PC-3 (cell line): ENCODE measurements around the gene IPO9. TPM values are rescaled to one million over a fixed set of nuclear protein-coding genes. Genes with fewer than 3 reads are reported as not detected.

ENCODE experiments used
- ATAC-seq: fragments of 200-7000 bp; cut with Tn5 transposase; 2 replicates; pipeline ENCODE4 v1.9.1; 2020; ENCODE audit warnings: mild to moderate bottlenecking, moderate library complexity
- BruUV-seq: library from RNA; stranded (reverse); fragments of 400-500 nt; replicated peaks from 2 replicates; lab custom pipeline; 2021; lab: Mats Ljungman, UMichigan
- CTCF ChIA-PET: fragments of 300-600 bp; sonication (Branson Sonifier 250); formaldehyde crosslinking; loops from one replicate; lab custom pipeline; 2022; ENCODE audit warnings: antibody characterized with exemption; lab: Charles Lee
- POLR2A ChIA-PET: fragments of 300-600 bp; sonication (Branson Sonifier 250); formaldehyde crosslinking; loops from one replicate; lab custom pipeline; 2022; ENCODE audit warnings: antibody characterized with exemption; ENCODE audit not compliant: unreplicated experiment; lab: Charles Lee
- DNase-seq: peaks from one replicate; pipeline ENCODE4 v3.0.0-alpha.2; 2015
- H2AFZ ChIP-seq: fragments of 300-600 bp; sonication (generic); 2 replicates; pipeline ENCODE4 v1.6.0; 2016; ENCODE audit warnings: antibody characterized with exemption, low read length
- H3F3A ChIP-seq: fragments of 300-600 bp; sonication (generic); one replicate; pipeline ENCODE4 v1.6.0; 2017; ENCODE audit warnings: antibody characterized with exemption, low read length, control low read depth, mild to moderate bottlenecking; ENCODE audit not compliant: unreplicated experiment
- H3K27ac ChIP-seq: fragments of 300-600 bp; sonication (generic); 2 replicates; pipeline ENCODE4 v1.5.1; 2016; ENCODE audit warnings: mild to moderate bottlenecking, low read length
- H3K27me3 ChIP-seq: fragments of 300-600 bp; sonication (generic); 2 replicates; pipeline ENCODE4 v1.6.1; 2016; ENCODE audit warnings: low read length, mixed read lengths
- H3K36me3 ChIP-seq: fragments of 300-600 bp; sonication (generic); 2 replicates; pipeline ENCODE4 v1.6.1; 2016; ENCODE audit warnings: low read depth, mixed run types, low read length, mixed read lengths
- H3K4me1 ChIP-seq: fragments of 300-600 bp; sonication (generic); 2 replicates; pipeline ENCODE4 v1.5.1; 2016; ENCODE audit warnings: low read length; ENCODE audit not compliant: insufficient read depth
- H3K4me2 ChIP-seq: fragments of 300-600 bp; sonication (generic); 2 replicates; pipeline ENCODE4 v1.6.0; 2016; ENCODE audit warnings: low read length
- H3K4me3 ChIP-seq: fragments of 300-600 bp; sonication (generic); 2 replicates; pipeline ENCODE4 v1.5.1; 2016; ENCODE audit warnings: mild to moderate bottlenecking, low read length, mixed read lengths
- H3K79me2 ChIP-seq: fragments of 300-600 bp; sonication (generic); 2 replicates; pipeline ENCODE4 v1.6.1; 2017; ENCODE audit warnings: low read length, mixed read lengths
- H3K9ac ChIP-seq: fragments of 300-600 bp; sonication (generic); 2 replicates; pipeline ENCODE4 v1.6.0; 2016; ENCODE audit warnings: mild to moderate bottlenecking, low read length
- H3K9me2 ChIP-seq: fragments of 300-600 bp; sonication (generic); replicated peaks from 2 replicates; pipeline ENCODE4 v1.6.1; 2016; ENCODE audit warnings: mixed run types, low read length, mixed read lengths
- H3K9me3 ChIP-seq: fragments of 300-600 bp; sonication (generic); 2 replicates; pipeline ENCODE4 v1.6.1; 2016; ENCODE audit warnings: low read length, mixed read lengths
- H4K20me1 ChIP-seq: fragments of 300-600 bp; sonication (generic); 2 replicates; pipeline ENCODE4 v1.6.1; 2016; ENCODE audit warnings: low read length, mixed read lengths
- EZH2 ChIP-seq: fragments of 300-600 bp; sonication (generic); IDR thresholded peaks from one replicate; pipeline ENCODE4 v1.6.1; 2017; ENCODE audit warnings: antibody characterized with exemption, mild to moderate bottlenecking, low read length; ENCODE audit not compliant: unreplicated experiment
- EZH2phosphoT487 ChIP-seq: fragments of 300-600 bp; sonication (generic); IDR thresholded peaks from 2 replicates; pipeline ENCODE4 v1.6.1; 2018; ENCODE audit warnings: mild to moderate bottlenecking, antibody characterized with exemption, low read length, borderline replicate concordance
- intact Hi-C: fragments of 100-400 bp; cut with micrococcal nuclease; formaldehyde crosslinking; loops from 2 replicates; pipeline ENCODE4 v1.9.0; 2023
- total RNA-seq: library from RNA; depleted of rRNA; stranded (reverse); fragments of >200 nt; gene quantifications from 2 replicates; pipeline ENCODE4 v1.2.3, GENCODE V29; 2014
- TF ChIP-seq, protein P1 (sequence below): fragments of 300-600 bp; sonication (generic); conservative IDR thresholded peaks from 2 replicates; pipeline ENCODE4 v1.5.1; 2017; ENCODE audit warnings: antibody characterized with exemption, low read depth, mild to moderate bottlenecking, low read length

Gene IPO9
- total RNA-seq, 1 experiment from 2014 or later = 21.6 TPM

DNA sequence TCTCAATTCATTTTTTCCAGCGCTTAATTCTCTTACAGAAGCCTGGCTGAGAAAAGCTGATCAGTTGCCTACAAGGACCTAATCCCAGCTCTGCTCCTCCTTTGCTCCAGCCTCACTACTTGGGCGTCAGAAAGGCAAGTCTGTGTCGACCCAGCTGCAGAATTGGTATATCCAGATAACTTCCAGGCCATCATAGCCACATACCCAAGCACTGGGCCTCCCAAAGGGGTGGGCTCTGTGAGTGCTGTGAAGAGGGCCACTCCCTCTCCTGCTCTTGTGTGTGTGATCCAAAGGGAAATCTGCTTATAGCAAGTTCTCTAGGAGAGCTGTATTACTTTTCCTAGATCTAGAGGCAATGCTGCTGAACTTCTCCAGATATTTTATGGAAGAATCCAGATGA is 99.3 kb downstream of the IPO9 start:
- Histone ChIP-seq H3K4me1 (no peaks in the 10 kb centered on the region), H3K36me3 (no peaks in the 10 kb centered on the region), H3K27ac (no peak overlapping the region), H2AFZ (no peak overlapping the region), H3K9ac (no peak overlapping the region), H3K4me3 (no peak overlapping the region), H4K20me1 (no peaks in the 10 kb centered on the region), H3K79me2 (no peaks in the 10 kb centered on the region), H3K4me2 (no peak overlapping the region), H3K9me3 (no peaks in the 10 kb centered on the region), H3K9me2 (no peaks in the 10 kb centered on the region), H3K27me3 (no peaks in the 10 kb centered on the region), H3F3A (no peaks in the 10 kb centered on the region)
- POLR2A ChIA-PET = no interaction called here
- DNase-seq = no peak
- CTCF ChIA-PET = no interaction called here
- TF ChIP-seq EZH2 = no peak
- TF ChIP-seq EZH2phosphoT487 = no peak
- TF ChIP-seq, protein P1, sequence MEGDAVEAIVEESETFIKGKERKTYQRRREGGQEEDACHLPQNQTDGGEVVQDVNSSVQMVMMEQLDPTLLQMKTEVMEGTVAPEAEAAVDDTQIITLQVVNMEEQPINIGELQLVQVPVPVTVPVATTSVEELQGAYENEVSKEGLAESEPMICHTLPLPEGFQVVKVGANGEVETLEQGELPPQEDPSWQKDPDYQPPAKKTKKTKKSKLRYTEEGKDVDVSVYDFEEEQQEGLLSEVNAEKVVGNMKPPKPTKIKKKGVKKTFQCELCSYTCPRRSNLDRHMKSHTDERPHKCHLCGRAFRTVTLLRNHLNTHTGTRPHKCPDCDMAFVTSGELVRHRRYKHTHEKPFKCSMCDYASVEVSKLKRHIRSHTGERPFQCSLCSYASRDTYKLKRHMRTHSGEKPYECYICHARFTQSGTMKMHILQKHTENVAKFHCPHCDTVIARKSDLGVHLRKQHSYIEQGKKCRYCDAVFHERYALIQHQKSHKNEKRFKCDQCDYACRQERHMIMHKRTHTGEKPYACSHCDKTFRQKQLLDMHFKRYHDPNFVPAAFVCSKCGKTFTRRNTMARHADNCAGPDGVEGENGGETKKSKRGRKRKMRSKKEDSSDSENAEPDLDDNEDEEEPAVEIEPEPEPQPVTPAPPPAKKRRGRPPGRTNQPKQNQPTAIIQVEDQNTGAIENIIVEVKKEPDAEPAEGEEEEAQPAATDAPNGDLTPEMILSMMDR = no peak
- intact Hi-C loops = no loop called here
- BruUV-seq = no TSS peak
- ATAC-seq = no peak

DNA sequence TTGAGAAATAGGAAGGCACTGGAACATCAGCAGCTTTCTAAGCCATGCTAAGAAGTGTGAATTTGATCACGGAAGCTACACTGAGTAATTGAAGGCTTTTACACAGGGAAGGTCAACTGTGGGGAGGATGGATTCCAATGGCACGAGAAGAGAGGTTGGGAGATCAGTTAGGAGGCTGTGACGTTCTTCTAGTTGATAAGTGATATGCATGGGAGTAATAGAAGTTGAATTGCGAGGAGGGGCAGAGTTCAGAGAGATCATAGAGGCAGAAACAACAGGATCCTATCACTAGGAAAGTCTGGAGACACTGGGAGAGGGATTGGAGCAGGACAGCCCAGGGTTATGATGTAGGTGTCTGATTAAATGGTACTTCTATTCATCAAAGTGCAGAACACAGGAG is 101.2 kb downstream of the IPO9 start:
- Histone ChIP-seq H3K4me3 (no peak overlapping the region), H3K9me2 (no peaks in the 10 kb centered on the region), H2AFZ (no peak overlapping the region), H3K4me2 (no peak overlapping the region), H3K9ac (no peak overlapping the region), H3K79me2 (no peaks in the 10 kb centered on the region), H3F3A (no peaks in the 10 kb centered on the region), H3K4me1 (no peaks in the 10 kb centered on the region), H3K9me3 (no peaks in the 10 kb centered on the region), H3K36me3 (no peaks in the 10 kb centered on the region), H4K20me1 (no peaks in the 10 kb centered on the region), H3K27ac (no peak overlapping the region), H3K27me3 (no peaks in the 10 kb centered on the region)
- ATAC-seq (no peak), DNase-seq (no peak)
- no TSS peak for BruUV-seq
- POLR2A ChIA-PET = no interaction called here
- CTCF ChIA-PET = no interaction called here
- TF ChIP-seq EZH2 = no peak
- TF ChIP-seq, protein P1 = no peak
- TF ChIP-seq EZH2phosphoT487 = no peak
- intact Hi-C loops = loop anchor here (5.0 kb wide), 1 partner anchor 33 kb away; no protein-coding TSS in a partner anchor

DNA sequence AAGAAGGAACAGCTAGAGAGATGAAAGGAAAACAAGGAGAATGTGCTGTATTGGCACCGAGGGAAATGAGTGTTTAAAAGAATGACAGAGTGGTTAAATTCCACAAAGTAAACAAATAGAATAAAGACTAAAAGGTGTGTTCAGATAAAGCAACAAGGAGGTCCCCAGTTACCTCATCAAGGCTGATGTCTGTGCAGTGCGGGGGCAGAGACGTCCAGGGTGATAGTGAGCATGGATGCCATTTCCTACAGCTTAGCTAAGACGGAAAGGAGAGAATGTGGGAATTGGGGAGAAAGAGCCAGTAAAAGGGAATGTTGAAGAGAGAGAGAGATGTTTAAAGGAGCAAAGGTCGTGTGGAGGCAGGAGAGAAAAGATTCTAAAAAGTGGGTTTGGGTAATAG is 101.8 kb downstream of the IPO9 start:
- Histone ChIP-seq H3K9me3 (no peaks in the 10 kb centered on the region), H3K4me1 (no peaks in the 10 kb centered on the region), H3K9ac (no peak overlapping the region), H3K4me2 (no peak overlapping the region), H4K20me1 (no peaks in the 10 kb centered on the region), H3K27me3 (no peaks in the 10 kb centered on the region), H3K27ac (no peak overlapping the region), H3K79me2 (no peaks in the 10 kb centered on the region), H3K9me2 (no peaks in the 10 kb centered on the region), H2AFZ (no peak overlapping the region), H3K36me3 (no peaks in the 10 kb centered on the region), H3K4me3 (no peak overlapping the region), H3F3A (no peaks in the 10 kb centered on the region)
- ChIA-PET CTCF (no interaction called here), POLR2A (interaction anchor here (0.6 kb wide), 1 partner anchor 15 kb away, joined by 4 read pairs; the partner anchor contains the start of gene LMOD1)
- TF ChIP-seq, protein P1 = no peak
- TF ChIP-seq EZH2phosphoT487 (no peak), EZH2 (no peak)
- DNase-seq (no peak), ATAC-seq (no peak)
- no TSS peak for BruUV-seq
- intact Hi-C loops = loop anchor here (5.0 kb wide), 1 partner anchor 34 kb away; no protein-coding TSS in a partner anchor
